GM12878 (cell line): Measurements from ENCODE around the gene STXBP3. TPM values are rescaled to one million over a fixed set of nuclear protein-coding genes. Genes with fewer than 3 reads are reported as not detected.

Source experiments
- ATAC-seq: fragments of 200-7000 bp; cut with Tn5 transposase; 3 replicates; pipeline ENCODE4 v1.9.1; 2020; ENCODE audit warnings: mild to moderate bottlenecking, moderate library complexity
- BruUV-seq: library from RNA; stranded (reverse); fragments of 400-500 nt; replicated peaks from 2 replicates; lab custom pipeline; 2021; lab: Mats Ljungman, UMichigan
- CTCF ChIA-PET: fragments of 300-600 bp; sonication (Branson Sonifier 250); formaldehyde crosslinking; extraction: SDS; loops from one replicate; lab custom pipeline; 2021; ENCODE audit warnings: inconsistent platforms; lab: Yijun Ruan, JAX
- POLR2A ChIA-PET: fragments of 350-600 bp; formaldehyde crosslinking; extraction: SDS; loops from one replicate; lab custom pipeline; 2021; ENCODE audit warnings: inconsistent platforms; lab: Charles Lee
- RAD21 ChIA-PET: fragments of 300-600 bp; sonication (Branson Sonifier 250); formaldehyde crosslinking; loops from one replicate; lab custom pipeline; 2023; ENCODE audit warnings: antibody characterized with exemption; ENCODE audit not compliant: unreplicated experiment; lab: Charles Lee
- SMC1A ChIA-PET: fragments of 300-600 bp; sonication (Branson Sonifier 250); formaldehyde crosslinking; loops from one replicate; lab custom pipeline; 2023; ENCODE audit not compliant: unreplicated experiment, uncharacterized antibody; lab: Charles Lee
- DNase-seq: peaks from one replicate; pipeline ENCODE4 v3.0.0-alpha.2; 2011; ENCODE audit warnings: low read depth, low spot score
- FAIRE-seq: peaks from 3 replicates; lab custom pipeline; 2011; peaks lifted over from hg19 to GRCh38; lab: Jason Lieb, UNC
- H2AFZ ChIP-seq: 2 replicates; pipeline ENCODE4 v1.6.0; 2011; ENCODE audit warnings: low read depth, low read length, control low read depth; ENCODE audit not compliant: control insufficient read depth
- H3K27ac ChIP-seq: 2 replicates; pipeline ENCODE4 v1.5.1; 2011; ENCODE audit warnings: control low read depth; ENCODE audit not compliant: control insufficient read depth, insufficient read depth
- H3K27me3 ChIP-seq, 2 experiments: replicated peaks in 1 of 2; 2 replicates each; pipeline versions ENCODE4 v1.6.0 to v1.6.1; 2011; ENCODE audit warnings: low read length in 1 of 2; ENCODE audit not compliant: control insufficient read depth in 2 of 2, insufficient read depth in 2 of 2
- H3K36me3 ChIP-seq, 2 experiments: 2 replicates each; pipeline ENCODE4 v1.5.1; 2011; ENCODE audit warnings: low read length in 1 of 2; ENCODE audit not compliant: control insufficient read depth in 2 of 2, insufficient read depth in 2 of 2
- H3K4me1 ChIP-seq: 2 replicates; pipeline ENCODE4 v1.6.1; 2011; ENCODE audit warnings: mild to moderate bottlenecking, low read length, moderate library complexity, mixed read lengths; ENCODE audit not compliant: control insufficient read depth, insufficient read depth
- H3K4me2 ChIP-seq: 2 replicates; pipeline ENCODE4 v1.6.0; 2011; ENCODE audit warnings: control low read depth; ENCODE audit not compliant: control insufficient read depth, insufficient read depth
- H3K4me3 ChIP-seq: fragments of 200-600 bp; sonication (generic); 2 replicates; pipeline ENCODE4 v1.5.1; 2016
- H3K79me2 ChIP-seq: 2 replicates; pipeline ENCODE4 v1.6.0; 2011; ENCODE audit warnings: low read length; ENCODE audit not compliant: control insufficient read depth, insufficient read depth
- H3K9ac ChIP-seq: 2 replicates; pipeline ENCODE4 v1.8.0; 2011; ENCODE audit warnings: low read length, control low read depth, mixed read lengths; ENCODE audit not compliant: control insufficient read depth, insufficient read depth
- H3K9me3 ChIP-seq: replicated peaks from 3 replicates; pipeline ENCODE4 v1.5.1; 2011; ENCODE audit warnings: mild to moderate bottlenecking, low read length; ENCODE audit not compliant: control insufficient read depth, insufficient read depth
- H4K20me1 ChIP-seq: 2 replicates; pipeline ENCODE4 v1.6.0; 2011; ENCODE audit not compliant: control insufficient read depth, insufficient read depth
- RB1 ChIP-seq: fragments of 450-650 bp; formaldehyde crosslinking; IDR thresholded peaks from 2 replicates; pipeline ENCODE4 v1.6.1; 2017; ENCODE audit warnings: mild to moderate bottlenecking, borderline replicate concordance
- STAT3 ChIP-seq: IDR thresholded peaks from 2 replicates; pipeline ENCODE4 v1.6.1; 2011; ENCODE audit warnings: low read depth, low read length, improper control_type of control experiment
- ZNF207 ChIP-seq: fragments of 450-650 bp; IDR thresholded peaks from 2 replicates; pipeline ENCODE4 v1.6.1; 2014; ENCODE audit warnings: antibody characterized with exemption, mild to moderate bottlenecking, borderline replicate concordance
- WGBS: methylation state at CpG from one replicate; pipeline ENCODE4 v1.1.6; 2016; ENCODE audit warnings: low lambda C conversion rate; ENCODE audit not compliant: insufficient replicate concordance, insufficient coverage; ENCODE audit errors: missing lambda C conversion rate; 5-methylcytosine and 5-hydroxymethylcytosine counted together
- in situ Hi-C: fragments of 300-500 bp; cut with MboI; formaldehyde crosslinking; loops from 9 replicates; pipeline ENCODE4 v1.14.3; 2018; ENCODE audit warnings: mixed read lengths
- intact Hi-C: fragments of 100-400 bp; cut with micrococcal nuclease; formaldehyde crosslinking; loops from one replicate; pipeline ENCODE4 v1.14.2; 2022; ENCODE audit not compliant: unreplicated experiment
- polyA plus RNA-seq, 11 experiments: library from polyadenylated mRNA; depleted of rRNA in 4 of 11; unstranded in 6 of 11; stranded (reverse) in 5 of 11; fragments of >200 nt; fragmentation: Nextera tagmentation in 4 of 11; fragmentation: Illumina TruSeq in 1 of 11; extraction: Ambion mirVana in 4 of 11; extraction: Trizol in 1 of 11; gene quantifications; 1 replicate in 1 of 11; 2 replicates in 10 of 11; pipeline versions ENCODE4 v1.2.1 to v1.2.3, GENCODE V29; 2011 to 2016; ENCODE audit warnings: inconsistent platforms in 2 of 11, missing spikeins in 2 of 11, low read depth in 1 of 11
- total RNA-seq, 4 experiments: library from RNA; depleted of rRNA in 3 of 4; stranded (reverse); fragments of >200 nt in 3 of 4; fragmentation: Illumina TruSeq in 1 of 4; extraction: Trizol in 1 of 4; gene quantifications; 2 replicates each; pipeline versions ENCODE4 v1.2.1 to v1.2.3, GENCODE V29; 2013 to 2021
- TF ChIP-seq, protein P1 (sequence below): IDR thresholded peaks from 2 replicates; pipeline ENCODE4 v1.6.1; 2012; ENCODE audit warnings: low read length, inconsistent platforms
- TF ChIP-seq, protein P2 (sequence below): fragments of 450-650 bp; IDR thresholded peaks from 2 replicates; pipeline ENCODE4 v1.6.1; 2017; ENCODE audit warnings: antibody characterized with exemption, mild to moderate bottlenecking, moderate library complexity

The STXBP3 gene
- total and polyA plus RNA-seq, 10 of the 15 experiments (the other 5 are each of a cell fraction or from before 2014, with no cell fraction given): 19.6 to 35.1 (median 27.3) TPM

DNA sequence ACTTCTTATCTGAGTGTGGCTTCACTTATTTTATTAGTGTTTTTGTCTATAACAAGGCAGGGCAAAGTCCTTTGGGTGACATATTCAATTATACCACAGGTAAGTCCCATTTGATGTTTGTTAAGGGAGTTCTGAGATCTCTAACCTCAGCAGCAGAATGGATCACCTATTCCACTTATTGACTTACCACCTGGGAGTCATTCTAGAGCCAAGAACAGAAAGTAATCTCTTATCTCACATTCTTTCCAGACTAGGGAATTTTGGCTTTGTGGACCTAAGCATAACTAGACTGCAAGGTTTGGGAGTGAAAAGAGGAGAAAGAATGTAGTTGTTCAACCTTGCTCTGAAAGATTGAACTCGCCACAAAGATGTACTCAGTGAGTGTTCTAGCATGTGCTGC, 20.6 kb upstream of the STXBP3 start:
- H3K79me2 ChIP-seq: no peaks in the 10 kb centered on the region
- H3K9ac ChIP-seq: no peak overlapping the region
- CTCF ChIA-PET: no interaction called here
- RAD21 ChIA-PET: no interaction called here
- no peaks in the 10 kb centered on the region for H3K4me1 ChIP-seq
- H3K4me3 ChIP-seq: no peak overlapping the region
- intact Hi-C loops (no loop called here), in situ Hi-C loops (no loop called here)
- FAIRE-seq (no peak), ATAC-seq (no peak)
- H3K4me2 ChIP-seq: no peak overlapping the region
- 0% methylated on average over 1 of the region's 1 CpG for WGBS
- no peaks in the 10 kb centered on the region for H3K9me3 ChIP-seq
- peaks cover 0 to 5% of the 10 kb centered on the region in 2 experiments; a peak in 2 of 4 replicates for H3K27me3 ChIP-seq
- SMC1A ChIA-PET: no interaction called here
- TF ChIP-seq ZNF207 (no peak), STAT3 (no peak), RB1 (no peak)
- TF ChIP-seq, all 136 proteins: peak for 0
- DNase-seq: no peak
- H3K27ac ChIP-seq: no peak overlapping the region
- POLR2A ChIA-PET: no interaction called here
- no peak overlapping the region for H2AFZ ChIP-seq
- no TSS peak for BruUV-seq
- no peaks in the 10 kb centered on the region for H4K20me1 ChIP-seq
- H3K36me3 ChIP-seq: no peaks in the 10 kb centered on the region

DNA sequence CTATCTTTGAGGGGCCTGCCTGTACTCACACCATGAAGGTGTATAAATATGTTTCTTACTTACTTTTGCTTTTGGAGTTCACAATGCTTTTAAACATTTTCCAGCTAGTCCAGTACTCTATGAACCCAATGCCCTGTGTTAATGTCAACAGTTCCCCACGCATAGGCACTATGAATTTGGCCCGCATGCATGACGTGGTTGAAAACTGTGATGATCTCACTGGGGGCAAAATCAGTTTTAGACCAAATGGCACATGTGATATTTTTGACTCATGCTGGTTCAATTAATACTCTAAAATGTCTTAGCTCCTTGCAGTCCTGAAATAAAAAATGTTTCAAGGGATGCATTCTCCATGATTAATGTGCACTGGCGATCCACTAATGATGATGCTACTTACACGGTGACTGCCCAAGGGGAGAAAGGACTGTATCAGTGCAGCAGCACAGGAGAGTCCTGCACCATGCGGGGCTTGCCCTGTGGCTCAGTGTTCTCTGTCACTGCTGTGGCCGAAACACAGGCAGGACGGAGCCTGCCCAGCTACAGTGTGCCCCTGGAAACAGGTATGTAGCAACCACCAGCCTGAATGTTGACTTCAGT, 18.0 kb upstream of the STXBP3 start:
- no peaks in the 10 kb centered on the region for H3K36me3 ChIP-seq
- FAIRE-seq: no peak
- H3K27me3 ChIP-seq: peaks cover 0 to 5% of the 10 kb centered on the region in 2 experiments; a peak in 3 of 4 replicates
- H2AFZ ChIP-seq: no peak overlapping the region
- no peaks in the 10 kb centered on the region for H3K9me3 ChIP-seq
- no peak overlapping the region for H3K27ac ChIP-seq
- CTCF ChIA-PET: no interaction called here
- RAD21 ChIA-PET: no interaction called here
- 59% methylated on average over 8 of the region's 8 CpGs for WGBS
- POLR2A ChIA-PET: no interaction called here
- SMC1A ChIA-PET: no interaction called here
- no TSS peak for BruUV-seq
- no peak overlapping the region for H3K4me3 ChIP-seq
- TF ChIP-seq, protein P1, sequence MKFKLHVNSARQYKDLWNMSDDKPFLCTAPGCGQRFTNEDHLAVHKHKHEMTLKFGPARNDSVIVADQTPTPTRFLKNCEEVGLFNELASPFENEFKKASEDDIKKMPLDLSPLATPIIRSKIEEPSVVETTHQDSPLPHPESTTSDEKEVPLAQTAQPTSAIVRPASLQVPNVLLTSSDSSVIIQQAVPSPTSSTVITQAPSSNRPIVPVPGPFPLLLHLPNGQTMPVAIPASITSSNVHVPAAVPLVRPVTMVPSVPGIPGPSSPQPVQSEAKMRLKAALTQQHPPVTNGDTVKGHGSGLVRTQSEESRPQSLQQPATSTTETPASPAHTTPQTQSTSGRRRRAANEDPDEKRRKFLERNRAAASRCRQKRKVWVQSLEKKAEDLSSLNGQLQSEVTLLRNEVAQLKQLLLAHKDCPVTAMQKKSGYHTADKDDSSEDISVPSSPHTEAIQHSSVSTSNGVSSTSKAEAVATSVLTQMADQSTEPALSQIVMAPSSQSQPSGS: no peak
- TF ChIP-seq, protein P2, sequence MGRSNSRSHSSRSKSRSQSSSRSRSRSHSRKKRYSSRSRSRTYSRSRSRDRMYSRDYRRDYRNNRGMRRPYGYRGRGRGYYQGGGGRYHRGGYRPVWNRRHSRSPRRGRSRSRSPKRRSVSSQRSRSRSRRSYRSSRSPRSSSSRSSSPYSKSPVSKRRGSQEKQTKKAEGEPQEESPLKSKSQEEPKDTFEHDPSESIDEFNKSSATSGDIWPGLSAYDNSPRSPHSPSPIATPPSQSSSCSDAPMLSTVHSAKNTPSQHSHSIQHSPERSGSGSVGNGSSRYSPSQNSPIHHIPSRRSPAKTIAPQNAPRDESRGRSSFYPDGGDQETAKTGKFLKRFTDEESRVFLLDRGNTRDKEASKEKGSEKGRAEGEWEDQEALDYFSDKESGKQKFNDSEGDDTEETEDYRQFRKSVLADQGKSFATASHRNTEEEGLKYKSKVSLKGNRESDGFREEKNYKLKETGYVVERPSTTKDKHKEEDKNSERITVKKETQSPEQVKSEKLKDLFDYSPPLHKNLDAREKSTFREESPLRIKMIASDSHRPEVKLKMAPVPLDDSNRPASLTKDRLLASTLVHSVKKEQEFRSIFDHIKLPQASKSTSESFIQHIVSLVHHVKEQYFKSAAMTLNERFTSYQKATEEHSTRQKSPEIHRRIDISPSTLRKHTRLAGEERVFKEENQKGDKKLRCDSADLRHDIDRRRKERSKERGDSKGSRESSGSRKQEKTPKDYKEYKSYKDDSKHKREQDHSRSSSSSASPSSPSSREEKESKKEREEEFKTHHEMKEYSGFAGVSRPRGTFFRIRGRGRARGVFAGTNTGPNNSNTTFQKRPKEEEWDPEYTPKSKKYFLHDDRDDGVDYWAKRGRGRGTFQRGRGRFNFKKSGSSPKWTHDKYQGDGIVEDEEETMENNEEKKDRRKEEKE: no peak
- no peak for DNase-seq
- no peaks in the 10 kb centered on the region for H3K79me2 ChIP-seq
- H3K4me2 ChIP-seq: no peak overlapping the region
- no peak for ATAC-seq
- H3K4me1 ChIP-seq: no peaks in the 10 kb centered on the region
- intact Hi-C loops (no loop called here), in situ Hi-C loops (no loop called here)
- no peaks in the 10 kb centered on the region for H4K20me1 ChIP-seq
- no peak overlapping the region for H3K9ac ChIP-seq
